H9 (cell line): ENCODE measurements around the gene PLEKHJ1. TPM values are rescaled to one million over a fixed set of nuclear protein-coding genes. Genes with fewer than 3 reads are reported as not detected.

Experiments used
- DNase-seq: peaks from one replicate; pipeline ENCODE4 v3.0.0-alpha.2; 2017
- H2AFZ ChIP-seq: one replicate; pipeline ENCODE4 v1.6.1; 2013; ENCODE audit warnings: mild to moderate bottlenecking, low read length, control low read depth, moderate library complexity
- H2AK5ac ChIP-seq: 2 replicates; pipeline ENCODE4 v1.6.1; 2013; ENCODE audit warnings: low read length, control low read depth, mixed read lengths; ENCODE audit not compliant: insufficient read length
- H2BK120ac ChIP-seq: one replicate; pipeline ENCODE4 v1.6.1; 2013; ENCODE audit warnings: low read depth, mild to moderate bottlenecking, low read length, control low read depth, inconsistent platforms; ENCODE audit not compliant: poor library complexity, severe bottlenecking
- H2BK12ac ChIP-seq: 2 replicates; pipeline ENCODE4 v1.6.1; 2013; ENCODE audit warnings: low read length, control low read depth, mixed read lengths, low read depth; ENCODE audit not compliant: insufficient read length
- H2BK15ac ChIP-seq: 2 replicates; pipeline ENCODE4 v1.6.1; 2013; ENCODE audit warnings: low read depth, low read length, control low read depth
- H2BK20ac ChIP-seq: one replicate; pipeline ENCODE4 v1.6.1; 2013; ENCODE audit warnings: low read depth, mild to moderate bottlenecking, low read length, control low read depth, inconsistent platforms; ENCODE audit not compliant: poor library complexity, severe bottlenecking
- H2BK5ac ChIP-seq: 2 replicates; pipeline ENCODE4 v1.6.1; 2013; ENCODE audit warnings: low read length, control low read depth, mixed read lengths; ENCODE audit not compliant: insufficient read length
- H3K14ac ChIP-seq: 2 replicates; pipeline ENCODE4 v1.6.1; 2013; ENCODE audit warnings: low read length, control low read depth; ENCODE audit not compliant: insufficient read depth
- H3K18ac ChIP-seq: 2 replicates; pipeline ENCODE4 v1.6.1; 2013; ENCODE audit warnings: low read depth, mild to moderate bottlenecking, mixed read lengths, low read length, control low read depth; ENCODE audit not compliant: insufficient read length
- H3K23ac ChIP-seq: 2 replicates; pipeline ENCODE4 v1.6.1; 2013; ENCODE audit warnings: low read length, control low read depth, mixed read lengths, low read depth; ENCODE audit not compliant: insufficient read length
- H3K23me2 ChIP-seq: 2 replicates; pipeline ENCODE4 v1.6.1; 2013; ENCODE audit warnings: low read depth, mild to moderate bottlenecking, mixed read lengths, low read length, control low read depth; ENCODE audit not compliant: insufficient read length, poor library complexity, severe bottlenecking
- H3K27ac ChIP-seq: 2 replicates; pipeline ENCODE4 v1.5.1; 2013; ENCODE audit warnings: low read length, control low read depth, mixed read lengths, low read depth; ENCODE audit not compliant: insufficient read length
- H3K27me3 ChIP-seq: 2 replicates; pipeline ENCODE4 v1.6.1; 2013; ENCODE audit warnings: low read length, control low read depth, inconsistent platforms; ENCODE audit not compliant: insufficient read depth
- H3K4ac ChIP-seq: 2 replicates; pipeline ENCODE4 v1.6.1; 2013; ENCODE audit warnings: low read depth, mild to moderate bottlenecking, control low read depth, inconsistent platforms, low read length, moderate library complexity
- H3K4me1 ChIP-seq: 2 replicates; pipeline ENCODE4 v1.6.1; 2013; ENCODE audit warnings: low read length, control low read depth, inconsistent platforms; ENCODE audit not compliant: insufficient read depth
- H3K4me2 ChIP-seq: 2 replicates; pipeline ENCODE4 v1.6.1; 2013; ENCODE audit warnings: low read length, control low read depth, mixed read lengths; ENCODE audit not compliant: insufficient read length, insufficient read depth
- H3K56ac ChIP-seq: 2 replicates; pipeline ENCODE4 v1.6.1; 2013; ENCODE audit warnings: low read depth, mild to moderate bottlenecking, mixed read lengths, low read length, control low read depth; ENCODE audit not compliant: insufficient read length
- H3K79me1 ChIP-seq: 2 replicates; pipeline ENCODE4 v1.6.1; 2013; ENCODE audit warnings: low read depth, mild to moderate bottlenecking, moderate library complexity, low read length, control low read depth, inconsistent platforms; ENCODE audit not compliant: insufficient read depth, poor library complexity, severe bottlenecking
- H3K79me2 ChIP-seq: 2 replicates; pipeline ENCODE4 v1.6.1; 2013; ENCODE audit warnings: low read length, control low read depth, inconsistent platforms; ENCODE audit not compliant: insufficient read depth
- H3K9ac ChIP-seq: 2 replicates; pipeline ENCODE4 v1.6.1; 2013; ENCODE audit warnings: low read length, control low read depth, mixed read lengths; ENCODE audit not compliant: insufficient read length; ENCODE audit errors: extremely low read depth
- H3K9me3 ChIP-seq: one replicate; pipeline ENCODE4 v1.6.1; 2013; ENCODE audit warnings: low read depth, low read length, inconsistent platforms; ENCODE audit not compliant: control insufficient read depth
- H3T11ph ChIP-seq: one replicate; pipeline ENCODE4 v1.6.1; 2013; ENCODE audit warnings: mild to moderate bottlenecking, low read length, control low read depth, inconsistent platforms
- H4K20me1 ChIP-seq: one replicate; pipeline ENCODE4 v1.6.1; 2013; ENCODE audit not compliant: control insufficient read depth, insufficient read length, insufficient read depth
- H4K5ac ChIP-seq: 2 replicates; pipeline ENCODE4 v1.6.1; 2013; ENCODE audit warnings: low read depth, mild to moderate bottlenecking, mixed read lengths, low read length, control low read depth; ENCODE audit not compliant: insufficient read length
- H4K8ac ChIP-seq: replicated peaks from 2 replicates; pipeline ENCODE4 v1.6.1; 2013; ENCODE audit warnings: low read length, control low read depth, mixed read lengths, low read depth; ENCODE audit not compliant: insufficient read length
- H4K91ac ChIP-seq: 2 replicates; pipeline ENCODE4 v1.6.1; 2013; ENCODE audit warnings: low read depth, mild to moderate bottlenecking, moderate library complexity, mixed read lengths, low read length, control low read depth; ENCODE audit not compliant: insufficient read length
- H3K27ac Mint-ChIP-seq, 3 experiments: 2 replicates in 2 of 3; 3 replicates in 1 of 3; pipeline ENCODE4 v1.8.0; 2020 to 2021; ENCODE audit warnings: mixed read lengths in 3 of 3, mild to moderate bottlenecking in 1 of 3, moderate library complexity in 1 of 3
- H3K27me3 Mint-ChIP-seq: 2 replicates; pipeline ENCODE4 v1.8.0; 2021; ENCODE audit warnings: low read depth, mild to moderate bottlenecking, moderate library complexity, mixed read lengths
- H3K36me3 Mint-ChIP-seq, 3 experiments: 2 replicates in 2 of 3; 3 replicates in 1 of 3; pipeline ENCODE4 v1.8.0; 2020 to 2021; ENCODE audit warnings: low read depth in 3 of 3, mixed read lengths in 3 of 3; ENCODE audit not compliant: insufficient read depth in 1 of 3
- H3K4me1 Mint-ChIP-seq, 2 experiments: 2 replicates each; pipeline ENCODE4 v1.8.0; 2020; ENCODE audit warnings: mixed read lengths in 2 of 2
- H3K4me3 Mint-ChIP-seq, 2 experiments: 2 replicates in 1 of 2; 3 replicates in 1 of 2; pipeline ENCODE4 v1.8.0; 2020 to 2021; ENCODE audit warnings: mild to moderate bottlenecking in 2 of 2, mixed read lengths in 2 of 2, moderate library complexity in 1 of 2
- H3K9me3 Mint-ChIP-seq, 2 experiments: 2 replicates in 1 of 2; 3 replicates in 1 of 2; pipeline ENCODE4 v1.8.0; 2020; ENCODE audit warnings: mild to moderate bottlenecking in 2 of 2, mixed read lengths in 2 of 2, moderate library complexity in 1 of 2
- whole genome bisulfite sequencing: extraction: QIAGEN DNeasy Blood & Tissue Kit; methylation state at CpG from one replicate; pipeline ENCODE4 v1.1.7; 2013; ENCODE audit warnings: missing lambda C conversion rate, low lambda C conversion rate, mixed read lengths; ENCODE audit not compliant: insufficient read length; ENCODE audit errors: extremely low coverage; 5-methylcytosine and 5-hydroxymethylcytosine counted together
- total RNA-seq: library from RNA; stranded (reverse); gene quantifications from 2 replicates; pipeline ENCODE4 v1.2.1, GENCODE V29; 2021
- TF ChIP-seq, protein P1 (sequence below): fragments of 200-600 bp; sonication (generic); conservative IDR thresholded peaks from 3 replicates; pipeline ENCODE4 v1.8.0; 2021; ENCODE audit warnings: antibody characterized with exemption, mild to moderate bottlenecking

The PLEKHJ1 gene
- total RNA-seq, 1 experiment from 2014 or later = 139 TPM

GRCh38 chr19:2282862-2283237 lies 46.7 kb upstream of the PLEKHJ1 start:
- Histone ChIP-seq H3K9ac (no peak overlapping the region), H3K4ac (no peak overlapping the region), H3K14ac (no peak overlapping the region), H3K18ac (no peak overlapping the region), H2BK5ac (no peak overlapping the region), H2BK12ac (no peak overlapping the region), H2BK20ac (no peak overlapping the region), H4K8ac (no peak overlapping the region), H3T11ph (no peak overlapping the region), H3K27me3 (peaks cover 5% of the 10 kb centered on the region; the same call in 1 of the 2 replicates), H4K91ac (no peak overlapping the region), H3K23me2 (peaks cover 7% of the 10 kb centered on the region), H3K79me2 (no peaks in the 10 kb centered on the region), H3K9me3 (no peaks in the 10 kb centered on the region), H2AFZ (no peak overlapping the region), H2AK5ac (no peak overlapping the region), H3K27ac (no peak overlapping the region), H3K79me1 (no peaks in the 10 kb centered on the region), H3K4me2 (peak overlapping the region; percentile 35), H2BK15ac (no peak overlapping the region), H2BK120ac (no peak overlapping the region), H3K56ac (no peak overlapping the region), H3K23ac (no peak overlapping the region), H3K4me1 (no peaks in the 10 kb centered on the region), H4K20me1 (no peaks in the 10 kb centered on the region), H4K5ac (no peak overlapping the region)
- peak overlapping the region; percentile 28 to 71 for H3K4me3 Mint-ChIP-seq
- peaks cover 52% of the 10 kb centered on the region for H3K27me3 Mint-ChIP-seq
- H3K27ac Mint-ChIP-seq = no peak overlapping the region
- DNase-seq = no peak
- TF ChIP-seq, protein P1, sequence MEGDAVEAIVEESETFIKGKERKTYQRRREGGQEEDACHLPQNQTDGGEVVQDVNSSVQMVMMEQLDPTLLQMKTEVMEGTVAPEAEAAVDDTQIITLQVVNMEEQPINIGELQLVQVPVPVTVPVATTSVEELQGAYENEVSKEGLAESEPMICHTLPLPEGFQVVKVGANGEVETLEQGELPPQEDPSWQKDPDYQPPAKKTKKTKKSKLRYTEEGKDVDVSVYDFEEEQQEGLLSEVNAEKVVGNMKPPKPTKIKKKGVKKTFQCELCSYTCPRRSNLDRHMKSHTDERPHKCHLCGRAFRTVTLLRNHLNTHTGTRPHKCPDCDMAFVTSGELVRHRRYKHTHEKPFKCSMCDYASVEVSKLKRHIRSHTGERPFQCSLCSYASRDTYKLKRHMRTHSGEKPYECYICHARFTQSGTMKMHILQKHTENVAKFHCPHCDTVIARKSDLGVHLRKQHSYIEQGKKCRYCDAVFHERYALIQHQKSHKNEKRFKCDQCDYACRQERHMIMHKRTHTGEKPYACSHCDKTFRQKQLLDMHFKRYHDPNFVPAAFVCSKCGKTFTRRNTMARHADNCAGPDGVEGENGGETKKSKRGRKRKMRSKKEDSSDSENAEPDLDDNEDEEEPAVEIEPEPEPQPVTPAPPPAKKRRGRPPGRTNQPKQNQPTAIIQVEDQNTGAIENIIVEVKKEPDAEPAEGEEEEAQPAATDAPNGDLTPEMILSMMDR = no peak
- peaks cover 0 to 3% of the 10 kb centered on the region in 2 experiments; a peak in 1 of 4 replicates for H3K4me1 Mint-ChIP-seq
- WGBS = no CpG with 5 or more reads among the region's 11 CpGs
- H3K9me3 Mint-ChIP-seq = no peaks in the 10 kb centered on the region
- no peaks in the 10 kb centered on the region for H3K36me3 Mint-ChIP-seq
